Left renal pelvis (tissue), 4 donors: ENCODE results near the gene CDH13. TPM values are rescaled to one million over a fixed set of nuclear protein-coding genes. Genes with fewer than 3 reads are reported as not detected.

Experiments
- DNase-seq, 4 donors: peaks; one replicate each; pipeline ENCODE4 v3.0.0-alpha.2; 2013; ENCODE audit warnings: low read depth in 4 of 4, low spot score in 3 of 4
- polyA plus RNA-seq, 4 donors: library from polyadenylated mRNA; unstranded; fragments of 120-200 nt; gene quantifications; one replicate each; pipeline ENCODE4 v1.2.1, GENCODE V29; 2013; ENCODE audit not compliant: insufficient read length in 4 of 4

The CDH13 gene
- polyA plus RNA-seq, 4 donors = 4.9 to 18.0 (median 11.3) TPM

- DNase-seq = no peak
These were observed 575.0 kb downstream of the CDH13 start for GRCh38 chr16:83201748-83202147.

GRCh38 chr16:83205896-83206295 is 579.1 kb downstream of the CDH13 start:
- no peak for DNase-seq

GRCh38 chr16:83206426-83206825 is 579.7 kb downstream of the CDH13 start:
- DNase-seq = no peak

- DNase-seq = no peak
These were observed 584.9 kb downstream of the CDH13 start for GRCh38 chr16:83211711-83212110.

- no peak for DNase-seq
These were observed 585.6 kb downstream of the CDH13 start for GRCh38 chr16:83212301-83212841.

GRCh38 chr16:83214671-83215070 is 587.9 kb downstream of the CDH13 start:
- no peak for DNase-seq

- DNase-seq = no peak
These were observed 588.7 kb downstream of the CDH13 start for GRCh38 chr16:83215406-83216001.

GRCh38 chr16:83219285-83219684 is 592.5 kb downstream of the CDH13 start:
- DNase-seq = no peak

- DNase-seq = no peak
These were observed 593.3 kb downstream of the CDH13 start for GRCh38 chr16:83220066-83220465.

GRCh38 chr16:83224642-83225041 is 597.9 kb downstream of the CDH13 start:
- no peak for DNase-seq

- no peak for DNase-seq
These were observed 600.6 kb downstream of the CDH13 start for GRCh38 chr16:83227336-83227735.

- no peak for DNase-seq
These were observed 605.0 kb downstream of the CDH13 start for GRCh38 chr16:83231729-83232128.

- DNase-seq = no peak
These were observed 606.4 kb downstream of the CDH13 start for GRCh38 chr16:83233153-83233552.

GRCh38 chr16:83238949-83239691 is 612.4 kb downstream of the CDH13 start:
- no peak for DNase-seq

GRCh38 chr16:83244057-83244456 is 617.3 kb downstream of the CDH13 start:
- DNase-seq = no peak

- DNase-seq = no peak
These were observed 618.3 kb downstream of the CDH13 start for GRCh38 chr16:83245061-83245460.

GRCh38 chr16:83247767-83248372 is 621.1 kb downstream of the CDH13 start:
- DNase-seq = no peak

- no peak for DNase-seq
These were observed 622.1 kb downstream of the CDH13 start for GRCh38 chr16:83248735-83249463.

GRCh38 chr16:83253521-83253920 is 626.8 kb downstream of the CDH13 start:
- DNase-seq = no peak

GRCh38 chr16:83258366-83258928 is 631.7 kb downstream of the CDH13 start:
- no peak for DNase-seq
